SJCRH30 (cell line): ENCODE data around the gene TSPO. TPM values are rescaled to one million over a fixed set of nuclear protein-coding genes. Genes with fewer than 3 reads are reported as not detected.

ENCODE experiments used
- DNase-seq, 2 experiments: peaks; one replicate each; pipeline ENCODE4 v3.0.0-alpha.2; 2015 to 2020
- H3K27ac ChIP-seq: fragments of 250-450 bp; sonication (Bioruptor Pico); 2 replicates; pipeline ENCODE4 v1.5.1; 2020; ENCODE audit warnings: mild to moderate bottlenecking, moderate library complexity
- H3K27me3 ChIP-seq: fragments of 250-450 bp; sonication (Bioruptor Pico); 2 replicates; pipeline ENCODE4 v1.5.1; 2020; ENCODE audit warnings: mild to moderate bottlenecking, moderate library complexity
- H3K36me3 ChIP-seq: fragments of 250-450 bp; sonication (Bioruptor Pico); 2 replicates; pipeline ENCODE4 v1.5.1; 2020; ENCODE audit warnings: mild to moderate bottlenecking, moderate library complexity
- H3K4me1 ChIP-seq: fragments of 250-450 bp; sonication (Bioruptor Pico); 2 replicates; pipeline ENCODE4 v1.5.1; 2020; ENCODE audit warnings: mild to moderate bottlenecking, moderate library complexity
- H3K4me3 ChIP-seq: fragments of 250-450 bp; sonication (Bioruptor Pico); 2 replicates; pipeline ENCODE4 v1.5.1; 2020; ENCODE audit warnings: mild to moderate bottlenecking, moderate library complexity
- H3K9me3 ChIP-seq: fragments of 250-450 bp; sonication (Bioruptor Pico); replicated peaks from 2 replicates; pipeline ENCODE4 v1.5.1; 2020; ENCODE audit warnings: mild to moderate bottlenecking, moderate library complexity
- total RNA-seq: library from RNA; depleted of rRNA; stranded (reverse); fragments of >200 nt; shearing (Covaris generic); gene quantifications from 2 replicates; pipeline ENCODE4 v1.2.3, GENCODE V29; 2014

The TSPO gene
- total RNA-seq, 1 experiment from 2014 or later, result 0.89 TPM

DNA sequence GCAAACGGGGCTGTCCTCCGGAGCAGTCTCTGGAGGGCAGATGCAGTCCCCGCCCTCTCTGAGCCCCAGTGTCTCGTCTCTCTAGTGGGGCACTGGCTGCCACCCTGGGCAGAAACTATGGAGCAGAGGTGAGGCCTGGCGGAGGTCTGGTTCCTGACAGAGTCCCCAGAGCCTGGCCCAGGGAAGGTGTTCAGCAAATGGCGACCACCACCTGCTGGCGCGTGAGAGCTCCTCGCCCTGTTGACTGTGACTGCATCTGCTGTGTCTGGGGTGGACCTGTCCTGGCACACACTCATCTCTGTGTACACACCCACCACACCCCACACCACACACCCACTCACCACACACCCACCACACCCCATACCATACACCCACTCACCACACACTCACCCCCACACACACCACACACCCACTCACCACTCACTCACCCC lies 53.9 kb downstream of the TSPO start:
- Histone ChIP-seq H3K27ac (no peak overlapping the region), H3K4me1 (no peaks in the 10 kb centered on the region), H3K27me3 (no peaks in the 10 kb centered on the region), H3K4me3 (no peak overlapping the region), H3K9me3 (no peaks in the 10 kb centered on the region), H3K36me3 (no peaks in the 10 kb centered on the region)
- no peak for DNase-seq

GRCh38 chr22:43205748-43206508 lies 54.6 kb downstream of the TSPO start:
- H3K9me3 ChIP-seq, result no peaks in the 10 kb centered on the region
- H3K36me3 ChIP-seq, result no peaks in the 10 kb centered on the region
- no peaks in the 10 kb centered on the region for H3K4me1 ChIP-seq
- no peak overlapping the region for H3K27ac ChIP-seq
- no peak for DNase-seq
- no peaks in the 10 kb centered on the region for H3K27me3 ChIP-seq
- H3K4me3 ChIP-seq, result no peak overlapping the region

DNA sequence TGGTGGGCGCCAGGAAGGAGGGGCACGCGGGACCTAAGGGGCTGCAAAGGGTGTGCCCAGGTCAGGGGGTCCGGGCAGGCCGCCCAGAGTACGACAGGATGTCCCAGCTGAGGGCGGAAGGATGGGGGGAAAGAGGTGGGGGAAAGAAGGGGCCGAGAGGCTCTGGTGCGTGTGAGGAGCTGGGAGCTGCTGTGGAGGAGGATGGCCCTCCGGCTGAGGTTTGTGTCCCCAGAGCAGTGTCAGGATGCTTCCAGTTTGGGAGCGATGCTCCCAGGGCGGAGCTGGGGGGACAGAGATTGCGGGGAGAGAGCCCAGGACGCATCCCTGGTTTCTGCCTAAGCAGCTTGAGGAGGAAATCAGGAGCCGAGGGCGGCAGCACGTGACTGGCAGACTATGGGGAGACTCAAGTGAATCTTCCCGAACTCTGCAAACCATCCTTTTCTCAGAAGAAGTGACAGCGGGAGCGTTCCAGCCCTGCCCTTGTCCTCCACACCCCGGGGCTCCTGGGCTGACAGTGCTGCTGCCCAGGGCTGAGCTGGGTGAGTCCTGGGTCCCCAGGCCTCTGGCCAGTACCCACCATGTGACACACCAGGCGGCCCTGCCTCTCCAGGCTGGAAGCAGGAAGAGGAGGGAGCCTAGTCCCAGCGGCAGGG lies 55.3 kb downstream of the TSPO start:
- H3K36me3 ChIP-seq, result no peaks in the 10 kb centered on the region
- no peaks in the 10 kb centered on the region for H3K27me3 ChIP-seq
- H3K27ac ChIP-seq, result no peak overlapping the region
- DNase-seq, result no peak
- no peaks in the 10 kb centered on the region for H3K4me1 ChIP-seq
- no peak overlapping the region for H3K4me3 ChIP-seq
- H3K9me3 ChIP-seq, result no peaks in the 10 kb centered on the region

GRCh38 chr22:43207386-43207785 lies 56.0 kb downstream of the TSPO start:
- Histone ChIP-seq H3K4me3 (no peak overlapping the region), H3K4me1 (no peaks in the 10 kb centered on the region), H3K27ac (no peak overlapping the region), H3K9me3 (no peaks in the 10 kb centered on the region), H3K36me3 (no peaks in the 10 kb centered on the region), H3K27me3 (no peaks in the 10 kb centered on the region)
- DNase-seq, result no peak

DNA sequence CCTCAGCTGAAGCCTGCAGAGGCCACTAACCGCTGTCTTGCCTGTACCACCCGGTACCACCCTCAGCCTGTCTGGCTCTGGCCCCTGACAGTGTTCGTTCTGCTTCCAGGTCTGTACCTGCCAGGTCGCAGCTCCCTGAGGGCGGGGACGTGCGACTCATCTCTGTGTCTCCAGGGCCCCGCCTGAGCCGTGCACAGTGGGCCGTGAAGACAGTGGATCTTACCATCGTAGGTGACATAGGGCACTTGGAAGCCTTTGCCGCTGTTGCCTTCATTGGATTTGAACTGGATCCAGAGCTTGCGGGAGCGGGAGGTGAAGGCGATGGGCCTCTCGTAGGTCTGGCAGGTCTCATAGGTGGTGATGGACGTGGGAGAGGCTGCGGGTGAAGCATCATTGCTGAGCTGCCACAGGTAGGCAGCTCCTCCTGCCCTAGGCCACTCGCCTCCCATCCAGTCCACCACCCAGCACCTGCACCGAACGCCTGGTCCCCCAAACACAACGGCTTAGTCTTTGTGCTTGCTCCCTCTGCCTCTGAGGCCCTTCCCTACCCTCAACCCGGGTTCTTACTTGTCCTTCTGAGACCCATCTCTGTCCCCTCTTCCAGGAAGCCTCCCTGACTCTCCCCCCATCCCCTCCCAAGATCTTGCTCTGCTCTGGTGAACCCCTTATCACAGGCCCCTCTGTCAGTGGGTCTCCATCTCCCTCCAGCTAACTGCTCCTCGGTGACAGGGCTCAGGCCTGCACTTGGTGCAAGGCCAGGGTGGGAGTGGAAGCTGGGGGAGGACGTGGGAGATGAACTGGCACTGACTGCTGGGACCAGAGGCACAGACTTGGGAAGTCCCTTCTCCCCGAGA lies 56.7 kb downstream of the TSPO start:
- H3K27ac ChIP-seq, result no peak overlapping the region
- no peak overlapping the region for H3K4me3 ChIP-seq
- H3K4me1 ChIP-seq, result no peaks in the 10 kb centered on the region
- H3K9me3 ChIP-seq, result no peaks in the 10 kb centered on the region
- H3K36me3 ChIP-seq, result no peaks in the 10 kb centered on the region
- DNase-seq, result no peak
- no peaks in the 10 kb centered on the region for H3K27me3 ChIP-seq

GRCh38 chr22:43208703-43209522 lies 57.6 kb downstream of the TSPO start:
- no peaks in the 10 kb centered on the region for H3K27me3 ChIP-seq
- H3K4me1 ChIP-seq, result no peaks in the 10 kb centered on the region
- DNase-seq, result no peak
- H3K36me3 ChIP-seq, result no peaks in the 10 kb centered on the region
- no peak overlapping the region for H3K27ac ChIP-seq
- H3K9me3 ChIP-seq, result no peaks in the 10 kb centered on the region
- H3K4me3 ChIP-seq, result no peak overlapping the region

GRCh38 chr22:43209523-43209890 lies 58.1 kb downstream of the TSPO start:
- no peak overlapping the region for H3K4me3 ChIP-seq
- no peaks in the 10 kb centered on the region for H3K27me3 ChIP-seq
- no peaks in the 10 kb centered on the region for H3K36me3 ChIP-seq
- DNase-seq, result no peak
- H3K27ac ChIP-seq, result no peak overlapping the region
- H3K9me3 ChIP-seq, result no peaks in the 10 kb centered on the region
- no peaks in the 10 kb centered on the region for H3K4me1 ChIP-seq

GRCh38 chr22:43209971-43210370 lies 58.6 kb downstream of the TSPO start:
- H3K9me3 ChIP-seq, result no peaks in the 10 kb centered on the region
- H3K4me3 ChIP-seq, result no peak overlapping the region
- H3K4me1 ChIP-seq, result no peaks in the 10 kb centered on the region
- no peaks in the 10 kb centered on the region for H3K36me3 ChIP-seq
- no peaks in the 10 kb centered on the region for H3K27me3 ChIP-seq
- DNase-seq, result no peak
- no peak overlapping the region for H3K27ac ChIP-seq

DNA sequence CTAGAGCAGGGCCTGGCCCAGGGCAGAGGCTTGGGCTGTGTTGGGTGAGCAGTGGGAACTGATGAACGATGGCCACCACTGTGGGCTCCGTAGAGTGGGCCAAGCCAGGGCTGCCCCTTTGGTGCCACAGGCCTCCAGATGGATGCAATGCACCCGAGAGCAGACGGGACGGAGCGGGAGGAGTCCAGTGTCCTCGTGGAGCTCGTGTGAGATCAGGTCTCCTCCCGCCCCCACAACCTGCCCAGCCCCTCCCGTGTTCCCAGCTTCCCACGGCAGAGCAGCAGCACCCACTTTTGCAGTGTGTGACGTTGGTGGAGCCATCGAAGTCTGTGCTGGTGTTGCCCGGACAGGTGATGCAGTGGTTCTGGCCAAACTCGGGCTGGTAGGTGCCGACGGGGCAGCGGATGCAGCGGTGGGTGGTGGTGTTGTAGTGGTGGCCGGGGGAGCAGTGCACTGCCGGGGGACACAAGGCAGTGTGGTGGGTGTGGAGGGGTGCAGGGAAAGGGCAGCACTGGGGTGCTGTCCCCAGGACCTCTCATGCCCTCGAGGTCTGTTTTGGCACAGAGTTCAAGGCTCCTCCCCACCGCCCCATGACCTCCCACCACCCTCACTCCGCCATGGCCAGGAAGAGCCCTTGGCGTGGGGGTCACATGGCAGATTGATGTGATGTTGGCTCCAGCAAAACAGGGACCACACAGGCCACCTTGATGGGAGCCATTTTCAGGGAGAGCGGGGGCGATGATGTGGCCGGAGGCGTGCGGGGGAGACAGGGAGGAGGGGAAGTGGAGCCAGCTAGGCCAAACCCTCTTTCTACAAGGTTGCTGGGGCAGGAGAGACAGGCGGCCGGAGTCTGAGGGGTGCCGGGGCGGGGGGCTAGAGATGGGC lies 59.5 kb downstream of the TSPO start:
- Histone ChIP-seq H3K4me1 (no peaks in the 10 kb centered on the region), H3K27me3 (no peaks in the 10 kb centered on the region), H3K4me3 (no peak overlapping the region), H3K9me3 (no peaks in the 10 kb centered on the region), H3K27ac (no peak overlapping the region), H3K36me3 (no peaks in the 10 kb centered on the region)
- DNase-seq, result no peak

GRCh38 chr22:43211941-43212433 lies 60.6 kb downstream of the TSPO start:
- Histone ChIP-seq H3K36me3 (no peaks in the 10 kb centered on the region), H3K4me3 (no peak overlapping the region)

DNA sequence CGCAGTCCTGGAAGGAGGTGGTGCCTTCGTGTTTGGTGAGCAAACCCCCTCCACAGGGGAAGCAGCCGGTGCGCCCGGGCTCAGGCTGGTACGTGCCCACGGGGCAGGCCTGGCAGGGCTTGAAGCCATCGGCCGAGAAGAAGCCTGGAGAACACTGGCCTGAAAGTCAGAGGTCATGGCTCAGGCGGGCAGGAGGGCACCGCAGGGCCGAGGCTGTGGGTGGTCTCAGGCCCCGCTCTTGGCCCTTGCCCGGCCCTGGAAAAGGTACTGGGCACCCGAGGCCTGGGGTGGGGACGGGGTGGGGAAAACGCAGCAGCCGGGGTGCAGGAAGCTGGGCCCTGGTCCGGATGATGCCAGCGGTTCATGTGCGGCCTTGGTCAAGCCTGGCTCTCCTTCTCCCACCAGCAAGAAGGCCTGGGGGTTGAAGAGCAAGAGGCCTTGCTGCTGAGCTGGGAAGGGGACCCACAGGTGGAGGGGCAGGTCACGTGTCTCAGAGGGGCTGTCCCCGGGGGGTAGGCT lies 61.1 kb downstream of the TSPO start:
- H3K4me1 ChIP-seq, result no peaks in the 10 kb centered on the region
- H3K4me3 ChIP-seq, result no peak overlapping the region
- H3K27me3 ChIP-seq, result no peaks in the 10 kb centered on the region
- H3K27ac ChIP-seq, result no peak overlapping the region
- H3K9me3 ChIP-seq, result no peaks in the 10 kb centered on the region
- DNase-seq, result no peak
- H3K36me3 ChIP-seq, result no peaks in the 10 kb centered on the region

More at GRCh38 chr22:43211941-43212433, 60.6 kb downstream of the TSPO start:
- no peak overlapping the region for H3K27ac ChIP-seq
- DNase-seq, result no peak
- H3K9me3 ChIP-seq, result no peaks in the 10 kb centered on the region
- H3K4me1 ChIP-seq, result no peaks in the 10 kb centered on the region
- no peaks in the 10 kb centered on the region for H3K27me3 ChIP-seq
